Left kidney (tissue), 8 donors: ENCODE data around the gene GP9. TPM values are rescaled to one million over a fixed set of nuclear protein-coding genes. Genes with fewer than 3 reads are reported as not detected.
A peak's percentile ranks its signal among the peaks of the same experiment; 100 is the strongest.

Experiments
- DNase-seq: peaks from one replicate; pipeline ENCODE4 v3.0.0-alpha.2; 2013
- long read RNA-seq, 8 donors: transcript quantifications; one replicate each; lab custom pipeline, GENCODE V29; 2026
- polyA plus RNA-seq: library from polyadenylated mRNA; unstranded; fragments of 120-200 nt; gene quantifications from one replicate; pipeline ENCODE4 v1.2.1, GENCODE V29; 2013; ENCODE audit not compliant: insufficient read length

Gene GP9
- 0.47 TPM for polyA plus RNA-seq
- long read RNA-seq, donor 1, result 0 reads
- long read RNA-seq, donor 2, result 0 reads
- long read RNA-seq, donor 3, partial matches to known transcripts, result 0 of 1 reads
- long read RNA-seq, donor 3, other reads (novel, unspliced or antisense), result 0 of 1 reads
- long read RNA-seq, donor 4, result 0 reads
- long read RNA-seq, donor 5, result 0 reads
- long read RNA-seq, donor 6, partial matches to known transcripts, result 0 of 1 reads
- long read RNA-seq, donor 6, other reads (novel, unspliced or antisense), result 0 of 1 reads
- long read RNA-seq, donor 7, result 0 reads
- long read RNA-seq, donor 8, result 0 reads

DNA sequence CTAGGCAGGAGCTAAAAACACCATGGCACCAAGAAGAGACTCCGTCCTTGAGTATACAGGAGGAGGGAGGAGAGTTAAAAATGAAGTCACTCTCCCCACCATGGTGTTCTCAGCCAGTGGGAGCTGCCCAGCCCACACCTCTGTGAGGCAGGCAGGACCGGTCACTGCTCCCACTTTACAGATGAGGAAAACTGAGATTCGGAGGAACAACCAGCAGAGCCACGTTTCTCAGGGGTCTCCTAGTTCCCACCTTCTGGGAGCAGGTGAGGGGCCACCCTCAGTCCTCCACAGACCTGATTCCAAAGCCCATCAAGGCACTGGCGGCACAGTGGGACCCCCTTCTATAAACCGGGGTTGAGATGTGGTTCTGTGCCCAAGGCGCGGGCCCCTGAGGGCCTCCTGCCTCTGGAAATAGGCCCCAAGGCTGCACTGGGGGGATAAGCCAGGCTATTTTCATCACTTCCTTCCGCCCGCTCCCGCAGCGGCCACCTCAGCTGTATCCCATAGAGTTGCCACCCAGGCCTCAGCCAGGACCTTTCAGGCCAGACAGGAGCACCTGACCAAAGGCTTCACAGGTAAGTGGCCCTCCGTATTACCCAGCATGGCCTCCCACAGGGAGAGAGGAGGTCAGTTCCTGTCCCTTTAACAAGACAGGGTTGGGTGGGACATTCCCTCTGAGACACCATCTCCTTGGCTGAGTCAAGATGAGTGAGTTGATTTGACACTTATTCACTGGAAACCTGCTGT, at the start of gene GP9:
GP9 (plus strand) TSS at position 504 of the 747 bp plus-strand sequence. CDS start 961 bp downstream, outside the sequence.
- no peak for DNase-seq

DNA sequence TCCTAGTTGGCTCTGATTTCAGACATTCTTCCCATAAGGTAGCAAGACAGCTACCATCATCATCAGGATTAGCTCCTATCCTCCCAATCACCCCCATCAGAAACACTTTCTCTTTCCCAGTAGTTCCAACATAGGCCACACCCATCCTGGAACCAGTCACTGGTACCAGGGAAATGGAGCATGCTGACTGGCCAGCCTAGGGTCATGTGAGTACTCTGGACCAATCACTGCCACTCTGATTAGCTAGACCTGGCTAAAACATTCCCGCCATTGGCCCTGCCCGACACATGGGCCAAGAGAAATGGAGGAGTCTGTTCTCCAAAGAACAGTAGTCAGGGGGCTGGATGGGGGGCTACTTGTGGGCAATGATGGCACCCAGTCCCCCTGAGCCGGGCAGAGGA, 47.1 kb upstream of the GP9 start:
- DNase-seq, result no peak

DNA sequence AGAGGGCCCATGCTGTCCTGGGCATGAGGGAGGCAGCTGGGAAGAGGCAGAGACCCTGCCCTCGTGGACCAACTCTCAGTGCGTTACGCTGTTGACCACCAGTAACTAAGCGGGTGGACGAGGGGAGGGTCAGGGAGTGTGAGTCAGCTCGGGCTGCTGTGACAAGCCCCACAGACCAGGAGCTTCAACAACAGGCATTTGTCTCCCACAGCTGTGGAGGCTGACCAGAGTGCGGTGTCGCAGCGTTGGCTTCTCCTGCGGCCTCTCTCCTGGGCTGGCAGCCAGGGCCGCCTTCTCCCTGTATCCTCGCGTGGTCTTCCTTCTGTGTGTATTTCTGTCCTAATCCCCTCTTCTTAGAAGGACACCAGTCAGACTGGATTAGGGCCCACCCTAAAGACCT, 46.4 kb upstream of the GP9 start:
- DNase-seq, result no peak

DNA sequence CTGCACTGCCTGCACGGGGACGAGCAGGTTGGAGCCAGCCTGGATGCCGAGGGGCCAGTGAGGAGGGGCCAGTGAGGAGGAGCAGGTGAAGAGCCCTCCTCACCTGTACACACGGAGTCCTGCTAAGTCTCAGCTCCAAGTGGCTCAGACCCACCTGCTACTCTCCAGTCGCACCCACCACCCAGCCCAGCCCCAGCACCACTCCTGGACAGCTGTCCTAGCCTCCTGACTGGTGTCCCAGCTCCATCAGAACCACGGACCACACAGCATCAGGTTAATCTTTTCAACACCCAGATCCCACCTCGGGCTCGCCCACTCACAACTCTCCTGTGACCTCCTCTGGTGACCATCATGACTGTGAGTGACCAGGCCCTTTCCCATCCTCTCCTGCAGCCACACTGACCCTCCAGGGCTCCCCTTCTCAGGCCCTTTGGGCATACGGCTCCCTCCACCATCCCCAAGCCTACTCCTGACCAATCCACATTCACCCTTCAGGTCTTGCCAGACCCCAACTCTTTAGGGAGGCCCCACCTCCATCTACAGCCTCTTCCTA, 45.7 kb upstream of the GP9 start:
- DNase-seq, result no peak

DNA sequence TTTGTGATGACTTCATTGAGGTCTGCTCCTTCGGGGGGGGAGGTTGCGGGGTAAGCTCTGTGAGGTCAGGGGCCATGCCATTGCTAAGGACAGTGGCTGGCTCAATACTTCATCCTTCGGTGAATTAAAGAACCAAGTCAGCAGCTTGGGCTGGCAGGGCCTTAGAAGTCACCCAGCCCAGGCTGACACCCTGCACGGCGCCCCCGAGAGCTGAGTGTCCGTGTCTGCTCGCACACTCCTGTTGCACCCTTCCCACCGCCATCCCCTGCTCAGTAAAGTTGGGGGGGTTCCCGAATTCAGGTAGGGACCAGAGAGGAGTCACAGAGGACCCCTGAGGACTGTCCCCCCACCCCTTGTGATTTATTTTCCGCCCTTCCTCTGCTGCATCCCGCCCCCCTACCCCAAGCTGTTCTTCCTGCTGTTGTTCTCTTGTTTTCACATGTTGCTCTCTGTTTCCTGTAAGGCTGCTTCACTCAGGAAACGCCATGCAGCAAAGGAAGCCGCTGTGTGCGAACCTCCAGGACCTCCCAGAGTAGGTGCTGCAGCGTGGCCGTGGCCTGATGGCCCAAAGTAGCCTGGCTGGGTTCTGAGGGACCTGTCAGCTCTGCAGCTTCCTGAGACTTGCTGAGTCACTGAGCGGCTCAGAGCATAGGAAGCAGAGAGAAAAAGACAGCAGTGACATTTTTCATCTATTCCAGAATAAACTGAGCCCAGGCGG, 45.0 kb upstream of the GP9 start:
- DNase-seq, result no peak

DNA sequence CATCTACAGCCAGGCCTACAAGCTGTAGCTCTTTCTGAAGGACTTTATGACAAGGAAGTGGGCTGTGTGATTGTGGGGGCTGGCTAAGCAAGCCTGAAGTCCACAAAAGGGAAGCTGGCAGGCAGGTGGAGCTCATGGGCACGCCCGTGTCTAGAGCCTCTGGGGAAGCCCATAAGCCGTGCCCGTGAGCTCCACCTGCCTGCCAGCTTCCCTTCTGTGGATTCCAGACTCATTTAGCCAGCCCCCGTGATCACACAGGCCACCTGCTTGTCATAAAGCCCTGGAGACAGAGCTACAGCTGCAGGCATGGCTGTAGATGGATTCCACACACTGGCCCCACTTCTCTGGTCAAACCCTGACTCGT, 44.2 kb upstream of the GP9 start:
- no peak for DNase-seq

DNA sequence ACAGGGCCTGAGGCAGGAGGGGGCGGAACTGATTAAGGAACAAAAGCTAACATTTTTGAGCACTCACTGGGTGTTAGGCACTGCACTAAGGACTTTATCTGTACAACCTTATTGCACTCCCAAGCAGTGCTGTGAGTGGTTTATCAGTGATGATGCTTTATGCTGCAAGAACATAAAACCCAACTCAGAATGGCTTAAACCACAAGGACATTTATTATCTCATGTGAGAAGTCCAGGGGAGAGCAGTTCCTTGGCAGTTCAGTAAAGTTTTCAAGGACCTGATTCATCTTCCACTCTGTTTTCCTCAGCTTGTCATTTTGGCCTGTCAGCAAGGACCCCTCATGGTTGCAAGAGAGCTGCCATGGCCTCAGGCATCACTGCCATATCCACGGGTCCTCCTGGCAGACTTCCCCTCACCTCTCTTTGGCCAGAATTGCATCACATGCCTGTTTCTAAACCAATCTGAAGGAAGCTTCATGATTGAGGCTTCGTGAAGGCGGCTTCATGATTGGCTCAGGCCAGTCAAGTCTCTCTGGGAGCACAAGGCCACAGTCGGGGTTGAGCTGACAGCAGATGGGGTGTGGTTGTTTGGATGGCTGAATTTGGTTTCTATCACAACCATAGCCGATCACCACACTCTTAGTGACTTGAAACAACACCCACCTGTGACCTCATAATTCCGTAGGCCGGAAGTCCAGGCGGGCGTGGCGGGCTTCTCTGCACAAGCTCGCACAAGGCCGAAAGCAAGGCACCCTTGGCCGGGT, 43.7 kb upstream of the GP9 start:
- no peak for DNase-seq

DNA sequence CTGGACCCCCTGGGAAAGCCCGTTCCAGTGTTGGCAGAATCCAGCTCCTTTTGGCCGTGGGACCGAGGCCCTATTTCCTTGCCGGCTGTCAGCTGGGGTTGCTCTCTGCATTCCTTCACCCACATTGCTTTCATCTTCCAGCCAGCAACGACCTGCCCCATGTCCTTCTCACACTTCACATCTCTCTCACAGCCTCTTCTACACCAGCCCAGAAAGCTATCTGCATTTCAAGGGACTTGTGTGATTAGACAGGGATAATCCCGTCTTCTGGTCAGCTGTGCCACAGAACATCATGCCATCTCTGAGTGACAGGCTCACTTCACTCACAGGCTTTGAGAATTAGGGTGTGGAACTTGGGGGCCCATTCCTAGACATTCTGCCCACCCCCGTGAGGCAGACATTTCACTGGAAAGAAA, 43.1 kb upstream of the GP9 start:
- no peak for DNase-seq

DNA sequence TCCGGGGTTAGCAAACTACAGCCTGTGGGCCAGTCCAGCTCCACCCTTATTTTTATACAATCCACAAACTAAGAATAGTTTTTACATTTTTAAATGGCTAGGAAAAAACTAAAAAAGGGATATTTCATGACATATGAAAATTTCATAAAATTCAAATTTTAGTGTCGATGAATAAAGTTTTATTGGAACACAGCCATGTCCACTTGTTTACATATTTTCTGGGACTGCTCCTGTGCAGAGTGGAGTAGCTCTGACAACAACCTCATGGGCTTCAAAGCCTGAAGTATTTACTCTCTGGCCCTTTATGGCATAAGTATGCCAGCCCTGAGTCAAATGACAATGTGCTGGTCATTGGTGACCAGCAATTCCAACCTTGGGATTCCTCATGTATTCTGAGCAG, 42.3 kb upstream of the GP9 start:
- DNase-seq, result no peak

DNA sequence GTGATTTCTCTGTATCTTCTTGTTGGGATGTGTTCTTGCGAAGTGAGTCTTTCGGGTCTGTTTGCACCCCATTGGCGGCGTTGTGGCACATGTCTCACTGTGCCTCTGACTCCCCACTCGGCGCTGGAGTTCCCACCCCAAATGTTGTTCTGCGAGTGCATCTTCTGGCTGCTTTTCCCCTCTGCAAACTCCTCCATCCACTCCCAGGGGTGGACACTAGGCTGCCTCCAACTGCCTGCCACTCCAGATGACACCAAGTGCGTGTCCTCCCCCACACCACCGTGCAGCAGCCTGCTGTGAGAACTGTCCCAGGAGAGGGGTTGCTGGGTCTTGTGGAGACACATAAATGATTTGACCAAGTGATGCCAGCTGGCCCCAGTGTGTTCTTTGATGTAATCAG, 41.8 kb upstream of the GP9 start:
- DNase-seq, result no peak

DNA sequence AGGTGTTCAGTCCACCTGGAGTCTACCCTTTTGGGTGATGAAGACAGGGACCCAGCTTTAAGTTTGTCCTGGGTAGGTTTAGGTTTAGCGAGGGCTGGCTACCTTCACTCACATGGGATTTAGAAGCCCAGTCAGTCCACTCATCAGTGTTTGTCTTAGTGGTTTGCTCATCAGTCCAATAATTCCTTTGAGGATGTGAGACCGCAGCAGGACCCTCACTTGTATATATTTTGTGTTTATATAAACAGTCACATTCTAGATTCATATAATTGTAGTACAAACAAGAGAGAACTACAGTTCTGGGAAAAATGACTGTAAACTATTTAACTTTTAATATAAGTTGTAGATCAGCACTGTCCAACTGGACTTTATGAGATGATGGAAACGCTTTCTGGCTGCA, 41.3 kb upstream of the GP9 start:
- DNase-seq, result no peak

DNA sequence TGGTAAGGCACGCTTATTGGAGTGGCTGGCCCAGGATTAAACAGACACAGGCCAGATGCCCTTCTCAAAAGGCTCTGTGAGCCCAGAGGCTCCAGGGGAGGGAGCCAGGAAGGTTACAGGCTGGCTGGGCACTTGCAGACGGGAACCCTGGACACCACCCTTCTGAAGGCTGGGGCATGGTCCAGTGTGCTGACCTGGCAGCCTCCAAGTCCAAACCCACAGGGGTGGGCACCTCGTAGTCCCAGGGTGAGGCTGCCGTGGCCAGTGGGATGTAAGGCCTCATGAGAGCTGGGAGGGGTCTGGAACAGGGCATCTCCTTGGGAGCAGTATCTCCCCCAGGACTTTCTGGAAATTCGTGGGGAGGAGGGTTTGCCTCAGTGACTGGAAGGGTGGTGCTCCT, 39.9 kb upstream of the GP9 start:
- no peak for DNase-seq

DNA sequence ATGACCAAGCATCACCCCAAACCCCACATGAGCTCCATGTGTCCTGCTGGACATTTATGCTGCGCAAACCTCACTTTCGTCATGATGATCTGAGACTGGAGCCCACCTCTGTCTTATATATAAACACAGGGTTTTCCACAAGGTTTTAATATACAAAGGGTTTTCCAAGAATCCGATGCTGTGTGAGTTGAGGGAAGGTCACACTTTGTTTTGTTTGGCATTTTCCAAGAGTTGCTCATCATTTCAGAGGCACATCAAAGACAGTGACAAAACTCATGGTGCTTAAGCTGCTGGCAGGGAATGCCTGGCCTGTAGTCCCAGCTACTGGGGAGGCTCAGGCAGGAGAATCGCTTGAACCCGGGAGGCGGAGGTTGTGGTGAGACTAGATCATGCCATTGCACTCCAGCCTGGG, 39.4 kb upstream of the GP9 start:
- no peak for DNase-seq

DNA sequence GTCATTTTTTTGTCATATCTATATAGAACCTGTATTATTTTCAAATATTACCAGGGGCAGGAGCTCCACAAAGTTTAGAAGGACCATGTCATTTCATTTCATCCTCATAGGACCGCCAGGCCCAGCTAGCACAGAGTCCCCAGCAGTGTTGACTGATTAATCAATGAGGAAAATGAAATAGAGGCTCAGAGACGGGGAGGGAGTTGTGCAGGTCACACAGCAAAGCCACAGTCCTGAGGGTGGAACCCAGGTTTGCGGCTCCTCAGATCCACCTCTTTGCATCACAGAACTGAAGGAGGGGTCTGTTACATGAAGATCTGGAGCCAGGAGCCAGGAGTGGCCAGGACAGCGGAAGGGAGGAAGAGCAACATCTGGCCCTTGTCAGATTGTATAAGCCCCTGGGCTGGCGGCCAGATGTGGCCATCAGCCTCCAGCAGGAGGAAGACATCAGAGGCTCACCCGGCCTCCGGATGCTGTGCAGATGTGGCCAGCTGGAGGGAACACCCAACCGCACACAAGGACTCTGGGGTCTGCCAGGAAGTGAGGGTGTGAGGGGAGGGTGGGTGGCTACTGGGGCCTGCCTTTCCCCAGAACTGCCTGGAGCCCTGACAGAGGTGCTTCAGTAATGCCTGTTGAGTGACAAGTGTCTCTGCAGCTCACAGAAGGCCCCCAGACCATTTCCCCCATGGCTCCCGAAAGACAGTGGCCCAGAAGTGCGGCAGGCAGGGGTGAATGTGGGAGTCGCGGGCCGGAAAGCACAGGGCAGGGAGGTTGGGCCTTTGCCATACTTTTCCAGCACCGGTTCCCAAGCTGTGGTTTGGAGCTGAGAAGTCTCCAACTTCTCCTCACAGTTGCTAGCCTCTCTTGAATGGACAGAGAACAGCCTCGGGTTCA, 38.2 kb upstream of the GP9 start:
- DNase-seq, result peak; percentile 68

DNA sequence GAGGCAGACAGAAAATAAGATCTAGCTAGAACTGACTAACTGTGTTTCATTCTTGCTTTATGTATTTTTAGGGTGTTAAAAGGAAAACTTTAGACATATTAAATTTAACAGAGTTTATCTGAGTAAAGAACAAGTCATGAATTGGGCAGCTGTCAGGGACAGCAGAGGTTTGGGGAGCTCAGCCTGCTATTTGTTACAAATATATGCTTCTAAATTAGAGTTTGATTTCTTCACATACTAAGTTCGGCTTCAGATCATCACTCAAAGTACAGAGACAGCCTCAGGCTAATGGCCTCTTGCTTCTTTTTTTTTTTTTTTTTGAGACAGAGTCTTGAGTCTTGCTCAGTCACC, 37.6 kb upstream of the GP9 start:
- no peak for DNase-seq

DNA sequence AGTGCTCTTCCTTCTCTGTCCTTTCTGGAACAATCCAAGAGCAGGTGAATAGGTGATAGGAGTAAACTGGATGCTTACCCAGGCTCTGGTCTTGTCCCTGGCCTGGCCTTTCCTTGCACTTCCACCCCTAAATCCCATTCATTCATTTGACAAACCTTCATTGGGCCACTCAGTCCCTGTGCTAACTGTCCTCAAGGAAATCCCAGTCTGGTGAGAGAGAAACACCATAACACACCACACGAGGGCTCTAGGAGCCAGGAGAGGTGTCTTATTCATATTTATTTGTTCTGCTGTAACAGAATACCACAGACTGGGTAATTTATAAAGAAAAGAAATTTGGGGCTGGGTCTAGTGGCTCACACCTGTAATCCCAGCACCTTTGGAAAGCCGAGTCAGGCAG, 36.7 kb upstream of the GP9 start:
- DNase-seq, result no peak

DNA sequence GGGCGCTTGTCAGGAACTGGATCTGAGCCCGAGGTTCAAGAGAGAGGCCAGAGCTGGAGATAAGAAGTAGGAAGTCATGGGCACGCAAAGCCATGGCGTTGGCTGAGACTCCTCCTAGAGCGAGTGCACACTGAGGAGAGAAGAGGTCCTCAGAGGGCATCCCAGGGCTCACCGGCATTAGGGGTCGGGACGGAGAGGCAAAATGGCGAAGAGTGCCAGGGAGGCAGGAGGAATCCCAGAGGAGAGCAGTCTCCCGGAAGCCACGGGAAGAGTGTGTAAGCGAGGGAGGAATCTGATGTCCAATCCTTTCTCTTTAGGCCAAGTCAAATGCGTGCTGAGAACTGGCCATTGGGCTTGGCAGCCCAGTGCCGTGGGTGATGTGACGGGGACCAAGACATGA, 35.5 kb upstream of the GP9 start:
- no peak for DNase-seq

DNA sequence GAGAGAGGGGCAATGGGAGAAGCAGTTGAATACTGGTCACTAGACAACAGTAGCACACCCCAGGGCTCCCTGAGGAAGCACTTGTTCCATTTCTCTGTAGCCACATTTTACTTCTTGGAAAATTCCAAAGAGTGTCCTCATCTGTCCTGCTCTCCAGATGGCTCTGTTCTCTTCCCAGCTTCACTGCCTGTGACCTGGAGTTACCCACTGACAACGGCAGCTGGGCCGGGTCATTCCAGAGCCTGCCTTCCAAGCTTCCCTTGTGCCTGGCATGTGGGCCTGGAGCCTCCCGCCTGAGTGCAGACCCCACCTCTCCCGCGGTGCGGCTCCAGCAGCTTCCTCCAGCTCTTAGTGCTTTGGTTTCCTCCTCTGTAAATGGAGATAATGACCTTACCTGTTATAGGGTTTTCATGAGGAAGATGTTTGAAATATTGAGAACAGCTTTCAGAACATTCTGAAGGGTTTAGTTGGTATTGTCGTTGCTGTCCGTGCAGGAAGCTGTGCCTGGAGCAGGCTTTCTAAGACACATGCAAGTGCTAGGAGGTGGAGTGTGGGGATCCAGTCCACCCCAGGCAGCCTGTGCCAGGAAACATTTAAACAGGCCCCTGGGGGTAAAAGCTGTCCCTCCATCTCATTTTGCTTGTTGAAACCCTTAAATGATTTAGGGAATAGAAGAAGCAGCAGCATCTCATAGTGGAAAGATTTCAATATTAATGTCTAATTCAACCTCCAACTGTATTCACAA, 34.7 kb upstream of the GP9 start:
- no peak for DNase-seq

DNA sequence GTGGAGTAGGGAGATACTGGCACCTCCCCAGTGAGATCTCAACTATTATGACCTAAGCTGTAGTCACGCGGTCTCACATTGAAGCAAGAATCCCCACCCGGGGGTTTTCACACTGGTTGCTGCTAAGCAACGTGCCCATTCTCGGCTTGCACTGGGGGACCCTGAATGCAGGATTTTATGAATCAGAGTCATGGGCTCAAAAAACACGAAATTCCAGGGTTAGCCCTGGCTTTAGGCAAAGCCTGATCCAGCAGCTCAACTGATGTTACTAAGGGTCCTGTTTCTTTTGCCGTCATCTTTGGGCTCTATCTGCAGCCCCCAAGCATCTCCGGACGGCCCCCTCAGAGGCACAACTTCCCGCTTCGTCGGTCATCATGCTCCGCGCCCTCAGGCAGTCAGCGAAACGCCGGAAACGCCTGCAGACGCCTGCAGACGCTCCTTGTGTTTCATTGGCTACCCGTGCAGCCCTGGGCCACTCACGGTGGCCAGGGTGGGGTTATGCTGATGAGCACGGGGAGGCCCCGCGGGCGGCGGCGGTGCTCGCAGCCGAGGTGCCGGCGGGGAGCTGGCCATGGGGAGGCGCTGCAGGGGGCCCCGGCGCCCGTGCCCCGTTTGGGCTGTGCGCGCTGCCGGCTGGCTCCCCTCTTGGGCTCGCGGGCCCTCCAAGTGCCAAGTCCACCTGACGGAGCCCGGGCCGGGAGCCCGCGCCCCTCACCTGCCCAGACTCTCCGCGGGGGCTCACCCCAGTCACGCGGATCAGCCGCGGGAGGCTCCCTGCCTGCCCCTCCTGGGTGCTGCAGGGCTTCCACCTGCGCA, 33.6 kb upstream of the GP9 start:
- peak; percentile 82 for DNase-seq

DNA sequence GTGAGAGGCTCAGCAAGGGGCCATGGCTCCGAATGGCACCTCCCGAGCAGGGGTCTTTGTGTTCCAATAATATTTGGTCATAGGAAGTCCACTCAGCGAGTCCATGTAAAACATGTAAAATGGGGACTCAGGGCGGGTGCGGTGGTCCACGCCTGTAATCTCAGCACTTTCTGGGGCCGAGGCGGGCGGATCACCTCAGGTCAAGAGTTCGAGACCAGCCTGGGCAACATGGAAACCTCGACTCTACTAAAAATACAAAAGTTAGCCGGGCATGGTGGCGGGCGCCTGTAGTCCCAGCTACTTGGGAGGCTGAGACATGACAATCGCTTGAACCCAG, 33.1 kb upstream of the GP9 start:
- DNase-seq, result no peak
